ENCODE measurements around the gene CAPN2.
A peak's percentile ranks its signal among the peaks of the same experiment; 100 is the strongest.
"Not testable (repeated sequence)": the region's sequence is repeated elsewhere in the genome, so short reads cannot be mapped to it uniquely, and the experiment has no call there.

CAPN2 gene

DNA sequence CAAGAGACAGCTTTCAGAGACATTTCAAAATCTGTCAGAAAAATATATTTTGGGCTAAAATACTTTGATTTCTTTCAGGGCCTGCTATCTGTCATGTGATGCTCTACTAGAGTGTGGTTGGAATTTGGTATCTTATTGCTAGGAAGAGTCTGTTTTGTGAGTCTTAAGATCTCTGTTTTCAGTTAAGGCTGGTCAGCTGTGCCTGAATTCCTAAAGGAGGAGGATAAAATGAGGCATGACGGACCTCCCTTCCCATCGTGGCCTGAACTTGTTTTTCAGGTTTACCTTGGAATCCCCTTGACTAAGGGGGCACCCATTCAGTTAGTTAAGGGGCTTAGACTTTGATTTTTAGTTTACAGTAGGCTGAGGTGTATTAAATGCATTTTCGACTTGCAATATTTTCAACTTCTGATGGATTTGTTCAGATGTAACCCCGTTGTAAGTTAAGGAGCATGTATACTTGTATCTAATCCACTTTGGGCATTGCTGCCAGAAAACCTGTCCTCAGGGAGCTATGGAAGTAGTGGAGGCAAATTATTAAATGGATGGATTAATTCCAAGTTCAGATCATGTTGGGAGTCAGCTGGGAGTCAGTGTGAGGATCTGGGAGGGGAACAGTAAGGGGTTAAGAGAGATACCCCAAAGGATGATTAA, 18.3 kb downstream of the CAPN2 start:
- intact Hi-C loops (cut with DNase I): no loop called here

GRCh38 chr1:223731133-223731770, 18.9 kb downstream of the CAPN2 start:
- intact Hi-C loops (cut with DNase I): no loop called here
- peak in 39 of 42 donors; percentile 23 to 84 (median 61) for DNase-seq

More for the DNA sequence above, 18.3 kb downstream of the CAPN2 start:
- DNase-seq: no peak

DNA sequence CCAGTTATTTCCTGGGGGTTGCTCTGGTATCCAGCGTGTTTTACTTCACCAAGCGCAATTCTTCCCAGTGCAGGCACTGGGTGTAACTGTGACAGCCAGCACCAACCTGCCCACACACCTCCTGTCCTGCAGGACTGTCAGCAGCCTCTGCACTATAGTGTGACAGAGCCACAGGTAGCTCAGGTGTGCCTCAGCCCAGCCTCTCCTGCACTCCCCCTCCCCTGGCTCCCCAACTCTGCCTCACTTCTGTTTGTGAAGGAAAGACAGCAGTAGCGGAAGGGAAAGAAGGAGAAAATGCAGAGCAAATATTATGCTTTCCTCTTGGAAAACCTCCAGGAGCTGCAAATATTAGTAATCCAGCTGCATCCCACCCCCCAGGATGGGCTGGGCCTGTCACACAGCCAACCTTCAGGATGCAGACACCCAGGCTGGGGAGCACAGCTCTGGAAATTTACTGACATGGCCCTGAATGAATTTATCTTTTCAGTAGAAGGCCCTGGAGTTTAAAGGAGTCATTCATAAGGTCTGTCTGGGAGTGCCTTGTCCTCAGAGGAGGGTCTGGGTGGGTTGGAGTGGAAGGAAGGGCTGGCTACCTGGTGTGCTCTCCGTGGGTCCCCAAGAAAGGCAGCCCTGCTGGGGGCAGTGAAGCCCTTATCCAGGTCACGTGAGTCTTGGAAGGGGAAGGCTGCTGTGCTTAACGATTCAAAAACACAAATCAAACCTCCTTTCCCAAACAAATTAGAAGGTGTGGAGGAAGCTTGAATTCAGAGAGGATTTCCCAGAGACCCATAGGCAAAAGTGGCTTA, 20.9 kb downstream of the CAPN2 start:
- peak in 4 of 42 donors; percentile 45 to 64 (median 54) for DNase-seq
- intact Hi-C loops (cut with DNase I): no loop called here

DNA sequence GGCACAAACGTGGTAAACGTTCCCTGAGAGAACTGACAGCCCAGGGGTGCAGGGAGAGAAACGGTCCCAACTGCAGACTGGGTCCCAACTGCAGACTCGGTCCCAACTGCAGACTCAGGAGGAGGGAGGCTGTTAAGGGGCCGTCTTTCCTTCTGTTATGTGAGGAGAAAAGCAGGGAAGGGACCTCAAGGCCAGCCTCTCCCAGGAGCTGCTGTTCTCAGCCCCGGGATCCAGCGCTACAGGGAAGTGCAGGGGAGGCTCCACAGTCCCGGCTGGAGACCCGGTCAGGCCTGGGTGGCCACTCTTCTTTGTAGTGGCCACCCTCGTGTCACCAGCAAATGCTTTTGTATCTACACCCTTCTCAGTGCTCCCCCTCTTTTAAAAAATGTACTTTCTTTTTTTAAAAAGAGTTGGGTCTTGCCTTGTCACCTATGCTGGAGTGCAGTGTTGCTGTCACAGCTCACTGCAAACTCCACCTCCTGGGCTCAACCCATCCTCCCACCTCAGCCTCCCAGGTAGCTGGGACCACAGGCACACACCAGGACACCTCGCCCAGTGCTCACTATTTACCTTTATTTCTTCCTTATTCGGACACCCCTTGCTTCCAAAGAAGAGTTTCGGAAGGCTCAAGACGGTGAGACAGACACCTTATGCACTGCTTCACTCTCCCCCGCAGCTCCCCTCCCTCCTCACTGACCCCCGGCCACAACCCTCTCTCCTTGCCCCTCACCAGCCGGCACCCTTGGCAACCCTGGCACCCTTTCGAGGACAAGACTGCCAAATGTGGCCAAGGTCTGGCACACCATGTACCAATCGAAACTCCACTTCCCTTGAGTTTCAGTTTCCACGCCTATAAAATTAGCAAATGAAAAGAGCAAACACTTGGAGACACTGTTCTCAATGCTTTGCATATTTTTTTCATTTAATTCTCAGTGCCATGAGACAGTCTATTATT, 21.8 kb downstream of the CAPN2 start:
- peak in 20 of 42 donors; percentile 35 to 76 (median 60) for DNase-seq
- intact Hi-C loops (cut with DNase I): no loop called here

DNA sequence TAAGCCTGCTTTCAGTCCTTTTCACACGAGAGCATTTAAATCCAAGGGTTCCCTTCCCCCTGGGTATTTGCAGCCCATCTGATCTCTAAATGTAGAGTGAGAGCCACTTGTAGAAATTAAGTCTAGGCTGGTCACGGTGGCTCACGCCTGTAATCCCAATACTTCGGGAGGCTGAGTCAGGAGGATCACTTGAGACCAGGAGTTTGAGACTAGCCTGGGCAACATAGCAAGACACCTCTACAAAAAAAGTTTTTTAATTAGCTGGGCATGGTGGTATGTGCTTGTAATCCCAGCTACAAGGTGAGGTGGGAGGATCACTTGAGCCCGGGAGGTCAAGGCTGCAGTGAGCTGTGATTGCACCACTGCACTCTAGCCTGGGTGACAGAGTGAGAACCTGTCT, 24.3 kb downstream of the CAPN2 start:
- intact Hi-C loops (cut with DNase I): not testable (repeated sequence)

GRCh38 chr1:223737342-223737741, 25.0 kb downstream of the CAPN2 start:
- intact Hi-C loops (cut with DNase I): no loop called here
- DNase-seq: no peak

More for the DNA sequence above, 24.3 kb downstream of the CAPN2 start:
- not testable (repeated sequence) for DNase-seq

GRCh38 chr1:223738465-223739365, 26.4 kb downstream of the CAPN2 start:
- intact Hi-C loops (cut with DNase I): no loop called here
- no peak for DNase-seq

- DNase-seq: no peak
- intact Hi-C loops (cut with DNase I): no loop called here
Observed at GRCh38 chr1:223739366-223740037, 27.2 kb downstream of the CAPN2 start.

- not testable (repeated sequence) for DNase-seq
Observed at GRCh38 chr1:223740038-223740736, 27.8 kb downstream of the CAPN2 start.

DNA sequence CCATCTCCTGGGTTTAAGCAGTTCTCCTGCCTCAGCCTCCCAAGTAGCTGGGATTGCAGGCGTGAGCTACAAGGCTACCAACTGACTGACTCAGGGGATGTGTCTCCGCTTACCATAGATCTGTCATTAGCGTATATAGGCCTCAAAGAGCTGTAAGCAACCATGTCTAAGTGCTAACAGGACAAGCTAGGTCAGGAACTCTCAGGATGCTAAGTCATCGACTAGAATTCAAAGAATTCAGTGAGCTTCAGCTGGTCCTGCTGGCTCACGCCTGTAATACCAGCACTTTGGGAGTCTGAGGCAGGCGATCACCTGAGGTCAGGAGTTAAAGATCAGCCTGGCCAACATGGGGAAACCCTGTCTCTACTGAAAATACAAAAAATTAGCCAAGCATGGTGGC, 29.5 kb downstream of the CAPN2 start:
- intact Hi-C loops (cut with DNase I): no loop called here
- no peak for DNase-seq

More at GRCh38 chr1:223740038-223740736, 27.8 kb downstream of the CAPN2 start:
- intact Hi-C loops (cut with DNase I): not testable (repeated sequence)

DNA sequence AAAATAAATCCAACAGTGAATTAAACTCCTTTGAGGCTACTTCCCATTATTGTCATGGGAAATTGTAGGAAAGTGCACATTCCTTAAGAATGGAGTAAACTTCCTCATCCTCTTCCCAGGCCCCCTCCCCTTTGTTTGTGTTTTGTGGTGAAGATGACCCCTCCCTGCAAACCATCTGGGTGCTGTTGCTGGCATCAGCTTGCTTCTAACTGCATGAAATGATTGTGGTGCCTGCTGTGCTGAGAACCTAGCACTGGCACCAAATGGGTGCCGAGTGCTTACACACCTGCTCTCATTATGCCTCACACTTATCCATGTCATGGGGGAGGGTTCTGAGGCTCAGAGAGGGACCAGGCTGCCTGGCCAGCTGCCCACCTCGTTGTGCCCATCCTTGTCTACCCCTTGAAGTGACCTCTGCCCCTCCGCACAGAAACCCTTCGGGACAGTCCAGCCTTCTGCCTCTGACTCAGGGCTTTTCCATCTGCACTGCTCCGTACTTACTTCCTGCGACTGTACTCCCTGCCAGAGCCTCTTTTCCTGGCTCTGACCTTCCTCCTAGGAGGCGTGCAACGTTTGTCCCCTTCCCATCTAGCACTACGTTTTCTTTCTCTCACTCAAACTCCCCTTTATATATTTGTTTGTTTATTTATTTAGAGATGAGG, 30.6 kb downstream of the CAPN2 start:
- DNase-seq: no peak
- intact Hi-C loops (cut with DNase I): no loop called here

- no peak for DNase-seq
- intact Hi-C loops (cut with DNase I): no loop called here
Observed at GRCh38 chr1:223745731-223746130, 33.4 kb downstream of the CAPN2 start.

- intact Hi-C loops (cut with DNase I): loop anchor here (2.0 kb wide), 1 partner anchor 35 kb away; the partner anchor contains the start of gene CAPN2
- DNase-seq: peak in 4 of 42 donors; percentile 18 to 44 (median 30)
Observed at GRCh38 chr1:223747838-223748335, 35.5 kb downstream of the CAPN2 start.

GRCh38 chr1:223748405-223748772, 36.0 kb downstream of the CAPN2 start:
- intact Hi-C loops (cut with DNase I): loop anchor here (2.0 kb wide), 1 partner anchor 36 kb away; the partner anchor contains the start of gene CAPN2
- no peak for DNase-seq
